NCI-H1930 (cell line): ENCODE measurements around the gene GRHL1.

Experiments
- DNase-seq, 2 experiments: peaks; one replicate each; lab custom pipeline; 2025; lab: John Stamatoyannopoulos, UW

The GRHL1 gene

DNA sequence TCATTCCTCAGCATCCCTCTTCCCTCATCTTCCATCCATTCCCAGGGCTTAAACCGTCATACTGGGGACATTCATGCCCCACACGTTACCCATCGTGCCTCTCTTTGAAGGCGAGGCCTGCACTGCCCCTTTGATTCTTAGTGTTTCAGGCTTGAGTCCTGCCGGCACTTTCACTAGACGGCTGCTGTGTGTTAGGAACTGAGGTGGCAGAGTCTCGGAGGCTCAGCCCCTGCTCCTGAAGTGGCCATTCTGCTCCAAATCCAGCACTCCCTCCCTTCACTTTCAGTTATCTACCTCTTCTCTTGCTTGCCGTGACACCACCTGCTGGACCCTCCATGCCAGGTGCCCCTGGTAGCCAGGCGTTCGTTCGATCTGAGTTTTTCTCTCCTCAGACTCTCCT, 43.0 kb downstream of the GRHL1 start:
- no peak for DNase-seq

DNA sequence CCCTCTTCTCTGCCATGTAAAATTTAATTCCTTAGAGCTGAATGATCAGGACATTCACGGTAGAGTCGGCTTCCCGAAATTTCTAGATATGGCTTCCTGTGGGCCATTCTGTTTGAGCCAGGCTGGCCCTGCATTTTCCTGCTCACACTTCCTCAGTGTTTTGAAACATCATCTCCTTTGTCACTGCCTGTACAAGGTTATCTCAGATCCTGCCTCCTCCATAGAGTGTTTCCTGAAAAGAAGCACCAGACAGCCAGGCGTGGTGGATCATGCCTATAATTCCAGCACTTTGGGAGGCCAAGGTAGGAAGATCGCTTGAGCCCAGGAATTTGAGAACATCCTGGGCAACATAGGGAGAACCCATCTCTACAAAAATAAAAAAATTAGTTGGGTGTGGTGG, 43.6 kb downstream of the GRHL1 start:
- DNase-seq: no peak

DNA sequence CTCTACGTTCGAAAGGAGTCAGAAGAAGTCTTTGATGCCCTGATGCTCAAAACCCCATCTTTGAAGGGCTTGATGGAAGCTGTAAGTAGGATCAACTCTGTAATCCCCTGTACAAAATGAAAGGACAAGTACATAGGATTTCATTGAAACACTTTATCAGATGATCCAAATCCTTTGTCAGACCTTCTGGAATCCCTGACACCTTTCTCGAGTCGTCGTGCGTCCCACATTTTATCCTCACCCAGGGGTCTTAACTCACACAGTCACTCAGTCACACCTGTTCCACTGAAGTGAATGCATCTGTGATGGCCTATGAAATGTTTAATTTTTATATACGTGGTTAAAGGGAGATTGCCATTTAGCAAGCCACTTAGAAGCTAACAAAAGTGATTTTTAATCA, 44.8 kb downstream of the GRHL1 start:
- no peak for DNase-seq

DNA sequence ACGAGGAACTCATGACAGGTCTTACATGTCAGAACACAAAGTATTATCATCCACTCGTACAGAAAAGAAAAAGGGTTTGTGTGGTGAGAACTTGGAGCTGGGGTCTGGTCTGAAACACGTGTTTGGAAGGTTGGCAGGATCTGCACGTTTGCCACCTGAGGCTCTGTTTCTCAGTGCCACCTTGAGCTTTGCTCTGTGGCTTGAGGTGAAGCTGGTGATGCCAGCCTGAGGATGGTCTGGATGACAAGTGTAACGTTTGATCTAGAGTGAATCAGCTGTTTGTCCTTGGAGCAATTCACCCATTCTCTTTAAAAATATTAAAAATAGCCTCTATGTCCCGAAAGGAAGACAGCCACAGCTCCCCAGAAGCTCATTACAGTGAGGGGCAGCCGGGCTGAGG, 46.4 kb downstream of the GRHL1 start:
- DNase-seq: no peak

DNA sequence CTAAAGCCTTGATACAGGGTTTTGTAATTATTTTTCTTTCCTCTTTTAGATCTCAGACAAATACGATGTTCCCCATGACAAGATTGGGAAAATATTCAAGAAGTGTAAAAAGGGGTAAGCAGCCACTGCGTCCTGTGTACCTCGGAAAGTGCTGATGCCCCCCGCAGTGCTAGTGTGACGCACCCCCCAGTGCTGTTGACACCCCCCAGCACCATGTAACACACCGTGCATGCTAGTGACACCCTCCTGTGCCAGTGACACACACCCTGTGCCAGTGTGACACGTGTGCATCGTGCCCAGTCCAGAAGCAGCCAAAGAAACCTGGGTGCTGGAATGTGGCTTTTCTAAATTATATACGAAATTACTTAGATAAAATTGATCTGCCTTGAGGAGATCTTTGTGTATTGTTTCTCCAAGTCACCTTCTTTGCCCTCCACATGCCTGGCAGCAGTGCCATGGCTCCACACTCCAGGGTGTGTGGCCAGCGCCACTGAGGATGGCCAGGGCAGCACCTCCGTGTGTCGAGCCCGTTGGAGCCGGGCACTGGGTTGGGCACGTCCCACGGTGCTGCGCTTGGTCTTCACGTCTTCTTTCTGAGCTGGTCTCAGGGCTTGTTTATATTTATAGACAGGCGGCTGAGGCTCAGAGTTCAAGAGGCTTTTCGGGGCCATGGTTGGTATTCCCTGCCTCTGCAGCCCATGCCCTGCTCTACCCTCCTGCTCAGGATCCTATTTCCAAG, 47.6 kb downstream of the GRHL1 start:
- DNase-seq: no peak

DNA sequence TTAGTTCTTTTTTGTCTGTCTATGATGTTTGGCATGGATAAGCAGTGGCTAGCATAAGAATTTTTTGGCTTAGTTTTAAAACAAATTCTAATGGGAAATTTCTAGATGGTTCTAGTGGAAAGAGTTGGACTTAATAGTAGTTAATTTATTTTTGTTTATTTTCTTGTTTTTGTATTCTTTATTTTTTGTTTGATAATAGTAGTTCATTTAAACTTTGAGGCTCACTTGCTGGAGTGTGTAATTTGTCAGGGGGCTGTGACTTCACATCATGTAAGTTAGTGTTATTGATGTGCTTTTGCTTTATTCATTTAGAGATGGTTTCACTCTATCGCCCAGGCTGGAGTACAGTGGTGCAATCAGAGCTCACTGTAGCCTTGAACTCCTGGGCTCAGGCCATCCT, 48.2 kb downstream of the GRHL1 start:
- DNase-seq: no peak

DNA sequence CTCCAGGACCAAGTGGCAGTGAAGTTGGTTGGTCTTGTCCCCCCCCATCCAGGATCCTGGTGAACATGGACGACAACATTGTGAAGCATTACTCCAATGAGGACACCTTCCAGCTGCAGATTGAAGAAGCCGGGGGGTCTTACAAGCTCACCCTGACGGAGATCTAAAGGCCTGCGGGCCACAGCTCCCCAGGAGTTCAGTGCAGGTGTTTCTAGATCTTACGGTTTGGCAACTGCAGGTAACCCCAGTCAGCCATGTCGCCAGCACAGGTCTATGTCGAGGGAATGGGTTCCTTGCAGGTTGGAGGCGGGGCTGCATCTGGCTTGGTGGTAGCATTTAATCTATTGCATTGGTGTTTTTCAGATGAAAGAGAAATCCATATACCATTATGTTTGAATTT, 49.0 kb downstream of the GRHL1 start:
- DNase-seq: no peak

DNA sequence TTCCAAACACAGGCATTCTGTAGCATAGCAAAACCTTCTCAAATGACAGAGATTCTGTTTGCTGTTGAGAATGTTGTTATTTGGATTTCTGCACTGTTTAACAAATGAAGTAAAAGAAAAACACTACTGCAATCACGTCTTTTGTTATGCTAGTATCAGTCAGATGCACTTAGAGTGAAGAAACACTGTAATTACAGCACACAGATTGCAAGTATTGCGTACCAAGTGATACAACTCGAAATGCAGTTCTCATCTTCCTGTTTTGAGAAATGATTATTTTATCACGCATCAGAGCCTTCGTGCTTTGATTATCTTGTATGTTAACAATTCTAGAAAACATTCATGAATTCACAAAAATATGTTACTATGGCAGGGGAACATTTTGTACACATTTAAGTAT, 50.1 kb downstream of the GRHL1 start:
- no peak for DNase-seq

DNA sequence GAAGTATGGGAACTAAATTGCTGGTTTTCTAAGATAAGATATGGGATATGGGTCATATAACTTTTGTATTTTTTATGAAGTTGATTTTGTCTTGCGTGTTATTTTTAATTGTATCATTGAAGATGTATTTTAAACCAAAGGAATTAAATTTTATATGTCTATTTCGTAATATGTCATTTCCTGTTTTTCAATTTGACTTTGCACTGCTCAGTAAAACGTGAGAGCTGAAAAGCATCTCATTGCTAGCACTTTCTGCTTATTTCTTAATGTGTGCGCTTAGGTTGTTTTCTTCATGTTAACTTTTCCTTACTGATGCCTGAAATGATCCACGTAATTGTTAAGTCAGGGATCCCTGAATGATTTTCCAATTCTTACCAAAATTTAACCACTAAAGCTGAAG, 50.6 kb downstream of the GRHL1 start:
- DNase-seq: no peak

DNA sequence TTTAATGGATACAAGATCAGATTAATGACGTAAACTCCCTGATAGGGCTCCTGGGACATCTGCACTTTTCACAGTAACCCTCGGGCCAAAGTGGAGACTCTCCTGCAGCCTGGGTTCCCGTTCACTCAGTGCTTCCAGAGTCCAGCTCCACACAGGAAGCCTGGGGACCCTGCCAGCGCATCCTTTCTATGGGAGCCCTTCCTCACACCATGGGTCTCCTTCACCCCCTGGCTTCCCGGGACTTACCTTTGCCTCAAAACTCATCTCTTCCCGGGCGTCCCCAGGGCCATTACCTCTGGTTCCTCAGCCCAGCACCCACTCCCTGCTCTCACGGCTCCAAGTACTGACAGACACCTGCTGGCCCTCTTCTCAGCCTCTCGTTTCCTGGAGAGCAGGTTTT, 51.2 kb downstream of the GRHL1 start:
- DNase-seq: no peak

DNA sequence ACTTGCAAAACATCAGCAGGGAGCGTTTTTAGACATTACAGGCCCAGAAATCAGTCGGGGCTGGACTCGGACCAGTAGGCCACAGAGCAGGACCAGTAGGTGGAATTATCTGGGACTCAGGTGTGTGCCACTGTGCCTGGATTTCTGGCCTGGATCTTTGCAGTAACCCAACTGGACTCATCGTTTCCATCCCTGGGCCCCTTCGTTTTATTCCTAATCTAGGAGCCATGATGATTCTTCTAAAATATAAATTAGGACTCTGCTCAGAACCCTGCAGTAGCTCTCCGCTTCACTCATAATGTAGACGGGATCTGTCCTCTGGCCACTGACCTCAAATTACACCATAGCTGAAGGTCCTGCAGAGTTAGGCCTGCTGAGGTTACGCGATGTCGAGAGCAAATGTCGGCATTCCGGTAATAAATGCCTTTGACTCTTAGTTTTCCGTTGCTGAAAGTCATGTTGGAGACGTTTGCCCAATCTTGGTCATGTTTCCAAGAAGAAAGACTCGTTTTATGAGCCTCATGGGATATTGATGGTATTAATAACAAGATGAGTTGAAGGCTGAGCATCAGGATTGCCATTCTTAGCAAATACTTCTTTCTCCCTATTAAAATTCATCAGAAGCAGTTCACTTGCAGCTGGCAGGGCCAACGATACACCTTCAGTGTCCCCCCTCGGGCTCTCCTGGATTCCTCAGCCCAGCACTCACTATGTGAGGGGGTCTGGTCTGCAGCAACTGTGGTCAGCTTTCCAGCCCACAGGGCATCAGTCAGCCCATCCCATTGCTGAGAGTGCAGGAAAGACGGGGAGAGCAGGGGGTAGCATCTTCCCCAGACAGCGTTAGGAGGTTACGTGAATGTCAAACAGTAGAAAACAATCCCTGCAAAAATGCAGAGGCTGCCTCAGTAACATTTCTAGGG, 52.0 kb downstream of the GRHL1 start:
- DNase-seq: no peak

DNA sequence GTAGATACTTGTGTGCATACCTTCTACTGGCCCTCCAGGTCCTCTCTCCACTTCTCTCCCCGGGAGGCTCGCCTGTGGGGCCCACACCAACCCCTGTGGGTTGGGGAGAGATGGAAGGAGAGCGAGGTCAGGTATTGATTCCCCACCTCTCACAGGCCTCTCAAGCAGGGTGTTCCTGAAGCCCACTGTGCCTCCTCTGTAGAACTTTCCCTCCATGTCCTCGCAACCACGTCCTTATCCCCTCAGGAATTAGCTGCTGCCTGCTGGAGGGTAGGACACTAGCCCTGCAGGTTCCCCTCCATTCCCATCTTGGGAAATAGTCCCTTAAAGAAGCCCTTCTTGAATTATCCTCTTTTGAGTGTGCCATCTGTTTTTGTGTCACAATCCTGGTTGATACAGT, 52.9 kb downstream of the GRHL1 start:
- DNase-seq: no peak

DNA sequence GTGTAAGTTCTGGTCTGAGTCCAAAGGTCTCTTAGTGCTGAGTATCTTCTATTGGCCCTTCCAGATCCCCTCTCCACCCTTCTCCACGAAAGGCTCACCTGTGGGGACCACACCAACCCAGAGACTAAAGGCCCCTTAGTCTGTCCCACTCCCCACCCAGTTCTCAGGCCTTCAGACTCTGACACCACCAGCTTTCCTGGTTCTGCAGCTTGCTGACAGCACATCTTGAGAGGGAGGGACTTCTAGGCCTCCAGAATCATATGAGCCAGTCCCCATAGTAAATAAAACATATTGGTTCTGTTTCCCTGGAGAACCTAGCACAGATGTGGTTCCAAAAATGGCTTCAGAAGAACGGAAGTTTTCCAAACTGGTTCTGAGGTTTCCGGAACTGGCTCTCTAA, 53.3 kb downstream of the GRHL1 start:
- no peak for DNase-seq

DNA sequence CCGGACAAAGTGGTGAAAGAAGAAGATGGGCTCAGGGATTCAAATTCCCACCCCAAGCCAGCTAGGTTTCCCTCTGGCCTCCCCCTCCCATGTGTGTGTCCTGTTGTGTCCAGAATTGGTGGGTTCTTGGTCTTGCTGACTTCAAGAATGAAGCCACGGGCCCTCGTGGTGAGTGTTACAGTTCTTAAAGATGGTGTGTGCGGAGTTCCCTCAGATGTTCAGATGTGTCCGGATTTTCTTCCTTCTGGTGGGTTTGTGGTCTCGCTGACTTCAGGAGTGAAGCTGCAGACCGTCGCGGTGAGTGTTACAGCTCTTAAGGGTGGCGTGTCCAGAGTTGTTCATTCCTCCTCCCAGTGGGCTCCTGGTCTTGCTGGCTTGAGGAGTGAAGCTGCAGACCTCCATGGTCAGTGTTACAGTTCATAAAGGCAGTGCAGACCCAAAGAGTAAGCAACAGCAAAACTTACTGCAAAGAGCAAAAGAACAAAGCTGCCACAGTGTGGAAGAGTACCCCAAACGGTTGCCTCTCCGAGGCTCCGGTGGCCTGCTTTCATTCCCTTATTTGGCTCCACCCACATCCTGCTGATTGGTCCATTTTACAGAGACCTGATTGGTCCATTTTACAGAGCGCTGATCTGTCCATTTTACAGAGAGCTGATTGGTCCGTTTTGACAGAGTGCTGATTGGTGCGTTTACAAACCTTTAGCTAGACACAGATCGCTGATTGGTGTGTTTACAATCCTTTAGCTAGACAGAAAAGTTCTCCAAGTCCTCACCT, 54.2 kb downstream of the GRHL1 start:
- DNase-seq: no peak

DNA sequence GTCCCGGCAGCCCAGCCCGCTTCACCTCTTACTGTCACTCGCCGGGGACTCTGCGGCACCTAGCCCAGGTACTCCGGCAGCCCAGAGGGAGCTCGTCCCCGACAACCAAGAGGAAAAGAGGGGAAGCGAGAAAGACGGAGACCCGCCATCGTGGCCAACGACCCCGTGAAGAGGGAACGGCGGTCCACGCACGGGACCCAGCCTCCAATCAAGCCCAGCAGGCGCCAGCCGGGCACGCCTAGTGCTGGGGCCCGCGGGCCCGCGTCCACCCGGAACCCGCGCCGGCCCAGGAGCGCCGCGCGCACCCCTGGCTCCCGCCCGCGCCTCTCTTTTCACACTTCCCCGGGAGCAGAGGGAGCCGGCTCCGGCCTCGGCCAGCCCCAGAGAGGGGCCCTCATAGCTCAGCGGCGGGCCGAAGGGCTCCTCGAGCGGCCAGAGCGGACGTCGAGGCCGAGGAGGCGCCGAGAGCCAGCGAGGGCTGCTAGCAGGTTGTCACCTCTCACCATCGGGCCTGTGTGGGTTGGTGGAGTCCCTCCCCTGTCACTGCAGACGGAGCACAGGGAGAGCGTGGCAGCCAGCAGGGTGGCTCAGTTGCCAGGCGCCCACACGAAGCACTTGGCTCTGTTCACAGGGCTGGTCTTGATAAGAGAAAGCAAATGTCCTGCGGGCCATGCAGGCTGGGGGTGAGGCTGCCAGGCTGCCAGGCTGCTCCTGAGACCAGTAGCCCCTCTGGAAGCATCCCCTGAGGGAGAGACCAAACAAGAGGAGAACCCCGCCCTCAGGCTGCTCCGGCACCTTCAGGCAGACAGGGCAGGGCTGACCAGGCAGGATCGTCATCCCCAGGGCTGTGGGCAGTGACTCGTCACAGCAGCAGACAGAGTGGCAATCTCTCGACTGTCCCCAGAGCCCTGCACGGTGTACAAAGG, 55.0 kb downstream of the GRHL1 start:
- DNase-seq: no peak

DNA sequence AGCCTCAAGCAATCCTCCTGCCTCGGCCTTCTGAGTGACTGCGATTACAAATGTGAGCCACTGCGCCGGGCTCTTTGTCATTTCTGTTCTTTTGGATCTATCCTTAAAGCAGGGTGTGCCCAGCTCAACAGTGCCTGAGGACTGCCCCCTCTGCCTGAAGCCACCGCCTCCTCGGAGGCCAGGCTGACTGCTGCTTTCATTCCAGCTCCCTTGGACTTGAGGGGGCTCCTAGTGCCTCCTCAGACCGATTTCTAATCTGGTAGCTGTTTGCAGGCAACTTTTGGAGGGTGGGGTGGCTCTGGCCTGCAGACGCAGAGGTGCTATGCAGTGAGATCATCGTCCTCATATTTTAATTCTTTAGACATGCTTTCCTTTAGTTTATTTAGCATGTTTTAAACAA, 55.9 kb downstream of the GRHL1 start:
- DNase-seq: no peak

DNA sequence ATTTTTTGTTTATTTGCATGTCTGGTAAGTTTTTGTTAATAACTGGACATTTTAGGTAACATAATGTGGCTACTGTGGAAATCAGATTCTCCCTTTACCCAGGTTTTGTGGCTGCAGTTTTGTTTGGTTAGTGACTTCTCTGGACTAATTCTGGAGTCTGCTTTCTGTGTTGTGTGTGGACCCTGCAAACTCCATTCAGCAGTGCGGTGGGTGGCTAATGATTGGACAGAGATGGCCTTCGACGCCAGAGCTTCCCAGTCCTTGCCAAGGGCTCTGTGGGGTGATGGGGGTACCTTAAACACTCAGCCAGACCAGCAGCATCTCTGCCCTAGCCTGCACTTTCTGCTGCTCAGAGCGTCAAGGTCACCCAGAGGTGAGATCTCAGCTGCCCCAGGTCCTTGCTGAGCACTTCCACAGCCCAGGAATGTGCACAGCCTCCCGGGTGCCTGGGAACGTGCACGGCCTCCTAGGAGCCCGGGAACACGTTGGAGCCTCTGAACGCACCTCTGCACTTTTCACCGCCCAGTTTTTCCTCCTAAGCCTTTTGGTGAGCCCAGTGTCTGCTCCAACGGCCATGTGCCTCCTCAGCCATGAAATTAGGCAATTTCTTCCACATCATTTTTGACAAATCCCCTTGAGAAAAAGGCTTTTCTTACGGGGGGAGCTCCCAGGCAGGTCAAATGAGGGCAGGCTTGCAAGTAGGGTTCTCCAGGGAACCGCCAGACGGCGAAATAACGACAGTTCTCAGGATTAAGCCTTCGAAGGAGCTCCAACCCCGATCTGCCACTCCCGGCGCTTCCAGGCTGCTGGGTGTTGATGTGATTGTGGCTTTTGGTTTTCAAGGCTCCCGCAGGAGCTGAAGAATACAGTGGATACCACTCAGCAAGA, 56.7 kb downstream of the GRHL1 start:
- DNase-seq: no peak

DNA sequence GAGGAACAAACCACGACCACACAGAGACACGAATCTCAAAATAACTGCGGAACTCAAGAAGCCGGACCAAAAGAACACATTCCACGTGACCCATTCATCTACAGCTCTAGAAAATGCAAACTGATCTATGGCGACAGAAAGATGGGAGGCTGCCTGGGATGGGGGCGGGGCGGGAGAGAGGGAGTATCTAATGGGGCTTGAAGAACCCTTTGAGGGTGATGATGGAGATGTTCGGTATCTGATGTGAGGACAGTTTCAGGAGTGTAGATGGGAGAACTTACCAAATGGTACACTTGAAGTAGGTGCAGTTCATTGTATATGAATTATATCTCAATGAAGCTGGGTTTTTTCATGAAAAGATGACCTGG, 57.3 kb downstream of the GRHL1 start:
- no peak for DNase-seq

DNA sequence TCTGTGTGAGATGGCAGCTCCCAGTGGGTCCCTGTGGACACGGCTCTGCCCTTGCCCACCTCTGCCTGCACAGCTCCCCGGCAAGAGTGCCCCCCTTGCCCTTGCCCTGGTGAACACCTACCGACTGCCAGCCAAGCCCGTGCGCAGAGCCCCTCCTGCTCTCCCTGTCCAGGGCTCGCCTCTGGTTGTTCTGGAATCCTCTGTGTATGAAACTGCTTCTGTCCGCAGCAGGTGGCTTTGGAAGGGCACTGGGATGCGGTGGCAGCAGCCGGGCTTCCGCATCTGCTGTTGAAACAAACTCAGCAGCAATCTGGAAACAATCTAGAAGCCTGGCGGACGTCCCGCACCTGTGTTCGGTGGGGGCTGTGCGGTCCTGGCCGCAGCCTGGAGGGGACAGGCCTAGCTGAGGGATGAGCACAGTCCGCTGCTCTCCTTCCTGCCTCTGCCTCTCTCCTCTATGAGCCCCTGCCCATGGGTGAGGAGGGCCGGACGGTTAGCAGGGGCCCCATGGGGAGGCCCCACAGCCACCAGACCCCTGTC, 57.8 kb downstream of the GRHL1 start:
- DNase-seq: no peak
